Suprapubic skin (tissue), 4 donors: Measurements from ENCODE around the gene APOH. TPM values are rescaled to one million over a fixed set of nuclear protein-coding genes. Genes with fewer than 3 reads are reported as not detected.

Experiments used
- DNase-seq, 2 donors: peaks; one replicate each; pipeline ENCODE4 v3.0.0-alpha.2; 2019; ENCODE audit warnings: low spot score in 2 of 2
- H3K27ac ChIP-seq: fragments of 200-600 bp; sonication (generic); one replicate; pipeline ENCODE4 v1.5.1; 2019
- H3K27me3 ChIP-seq: fragments of 200-600 bp; sonication (generic); one replicate; pipeline ENCODE4 v1.5.1; 2019
- H3K36me3 ChIP-seq: fragments of 200-600 bp; sonication (generic); one replicate; pipeline ENCODE4 v1.5.1; 2019
- H3K4me1 ChIP-seq: fragments of 200-600 bp; sonication (generic); one replicate; pipeline ENCODE4 v1.5.1; 2019
- H3K4me3 ChIP-seq: fragments of 200-600 bp; sonication (generic); one replicate; pipeline ENCODE4 v1.5.1; 2019; ENCODE audit warnings: mild to moderate bottlenecking
- H3K9me3 ChIP-seq: fragments of 200-600 bp; sonication (generic); one replicate; pipeline ENCODE4 v1.5.1; 2019
- CTCF ChIP-seq, 2 donors: fragments of 200-600 bp in 1 of 2; fragments of 450-650 bp in 1 of 2; sonication (generic) in 1 of 2; IDR thresholded peaks; one replicate each; pipeline ENCODE4 v1.5.1; 2016 to 2019; ENCODE audit warnings: antibody characterized with exemption in 2 of 2, mild to moderate bottlenecking in 1 of 2, moderate library complexity in 1 of 2
- EP300 ChIP-seq: sonication (generic); formaldehyde crosslinking; IDR thresholded peaks from one replicate; pipeline ENCODE4 v1.6.1; 2017; ENCODE audit warnings: antibody characterized with exemption
- POLR2A ChIP-seq, 2 donors: fragments of 450-650 bp; IDR thresholded peaks; one replicate each; pipeline ENCODE4 v1.6.1; 2017; ENCODE audit warnings: antibody characterized with exemption in 2 of 2, mild to moderate bottlenecking in 2 of 2, moderate library complexity in 2 of 2
- POLR2AphosphoS5 ChIP-seq, 3 donors: sonication (generic); formaldehyde crosslinking; IDR thresholded peaks; one replicate each; pipeline ENCODE4 v1.6.1; 2017; ENCODE audit warnings: antibody characterized with exemption in 3 of 3
- WGBS: methylation state at CpG from one replicate; pipeline ENCODE4 v1.1.5; 2018; 5-methylcytosine and 5-hydroxymethylcytosine counted together
- total RNA-seq, 4 donors: library from RNA; depleted of rRNA; stranded (reverse); fragments of >200 nt; gene quantifications; one replicate each; pipeline ENCODE4 v1.1.0, GENCODE V29; 2016

The APOH gene
- total RNA-seq, 4 donors from 2014 or later = 6.1 TPM; not detected in 3

GRCh38 chr17:66235377-66235994 is 6.3 kb upstream of the APOH start:
- DNase-seq = no peak
- H3K27ac ChIP-seq = no peak overlapping the region
- WGBS = 94% methylated on average over 3 of the region's 3 CpGs
- no peaks in the 10 kb centered on the region for H3K9me3 ChIP-seq
- H3K4me3 ChIP-seq = no peak overlapping the region
- no peak for TF ChIP-seq CTCF (IDR thresholded peaks at IDR 0.05)
- no peak for TF ChIP-seq POLR2AphosphoS5 (IDR thresholded peaks at IDR 0.05)
- no peak for TF ChIP-seq EP300
- TF ChIP-seq POLR2A (IDR thresholded peaks at IDR 0.05) = no peak
- no peaks in the 10 kb centered on the region for H3K36me3 ChIP-seq
- H3K4me1 ChIP-seq = no peaks in the 10 kb centered on the region
- no peaks in the 10 kb centered on the region for H3K27me3 ChIP-seq

GRCh38 chr17:66234611-66235010 is 5.4 kb upstream of the APOH start:
- TF ChIP-seq POLR2AphosphoS5 (IDR thresholded peaks at IDR 0.05) (no peak), POLR2A (IDR thresholded peaks at IDR 0.05) (no peak), CTCF (IDR thresholded peaks at IDR 0.05) (no peak), EP300 (no peak)
- Histone ChIP-seq H3K27ac (no peak overlapping the region), H3K4me1 (no peaks in the 10 kb centered on the region), H3K36me3 (no peaks in the 10 kb centered on the region), H3K9me3 (no peaks in the 10 kb centered on the region), H3K4me3 (no peak overlapping the region), H3K27me3 (no peaks in the 10 kb centered on the region)
- 86% methylated on average over 3 of the region's 3 CpGs for WGBS
- no peak for DNase-seq

- Histone ChIP-seq H3K36me3 (no peaks in the 10 kb centered on the region), H3K4me1 (no peaks in the 10 kb centered on the region), H3K4me3 (no peak overlapping the region), H3K27ac (no peak overlapping the region), H3K9me3 (no peaks in the 10 kb centered on the region), H3K27me3 (no peaks in the 10 kb centered on the region)
- WGBS = 73% methylated on average over 8 of the region's 8 CpGs
- DNase-seq = no peak
- TF ChIP-seq POLR2AphosphoS5 (IDR thresholded peaks at IDR 0.05) (no peak), EP300 (no peak), POLR2A (IDR thresholded peaks at IDR 0.05) (no peak), CTCF (IDR thresholded peaks at IDR 0.05) (no peak)
Observed at GRCh38 chr17:66233023-66233753, 4.0 kb upstream of the APOH start.

GRCh38 chr17:66230922-66231591 is 1.8 kb upstream of the APOH start:
- H3K4me1 ChIP-seq = no peaks in the 10 kb centered on the region
- H3K36me3 ChIP-seq = no peaks in the 10 kb centered on the region
- no peak overlapping the region for H3K27ac ChIP-seq
- no peaks in the 10 kb centered on the region for H3K27me3 ChIP-seq
- H3K9me3 ChIP-seq = no peaks in the 10 kb centered on the region
- DNase-seq = no peak
- H3K4me3 ChIP-seq = no peak overlapping the region
- 78% methylated on average over 4 of the region's 4 CpGs for WGBS
- TF ChIP-seq CTCF (IDR thresholded peaks at IDR 0.05) (no peak), POLR2A (IDR thresholded peaks at IDR 0.05) (no peak), EP300 (no peak), POLR2AphosphoS5 (IDR thresholded peaks at IDR 0.05) (no peak)
